Measurements from ENCODE around the gene CCR2.

Gene CCR2

GRCh38 chr3:46354984-46355383 lies 1.1 kb downstream of the CCR2 start:
- DNase-seq (ENCODE audit: low spot score): no peak

DNA sequence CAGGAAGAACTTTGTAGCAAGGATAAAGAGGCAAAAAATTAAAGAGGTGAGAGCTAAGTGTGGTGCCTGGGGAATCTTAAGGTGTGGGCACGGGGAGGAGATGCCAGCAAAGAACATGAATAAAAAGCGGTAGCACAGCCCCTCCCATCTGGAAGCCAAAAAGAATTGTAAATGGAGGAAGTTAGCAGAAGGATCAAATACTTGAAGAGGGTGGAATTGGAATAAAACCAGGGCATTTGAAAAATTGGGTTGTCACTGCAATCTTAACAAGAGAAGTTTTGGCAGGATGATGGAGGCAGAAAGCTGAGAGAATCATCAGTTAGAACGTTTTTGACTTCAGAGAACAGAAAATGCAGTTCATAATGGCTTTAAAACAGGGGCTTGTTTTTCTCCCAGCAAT lies 2.4 kb downstream of the CCR2 start:
- no peak for DNase-seq (ENCODE audit: low spot score)

- DNase-seq (ENCODE audit: low spot score): no peak
Measured at GRCh38 chr3:46356909-46357308, 3.0 kb downstream of the CCR2 start.

DNA sequence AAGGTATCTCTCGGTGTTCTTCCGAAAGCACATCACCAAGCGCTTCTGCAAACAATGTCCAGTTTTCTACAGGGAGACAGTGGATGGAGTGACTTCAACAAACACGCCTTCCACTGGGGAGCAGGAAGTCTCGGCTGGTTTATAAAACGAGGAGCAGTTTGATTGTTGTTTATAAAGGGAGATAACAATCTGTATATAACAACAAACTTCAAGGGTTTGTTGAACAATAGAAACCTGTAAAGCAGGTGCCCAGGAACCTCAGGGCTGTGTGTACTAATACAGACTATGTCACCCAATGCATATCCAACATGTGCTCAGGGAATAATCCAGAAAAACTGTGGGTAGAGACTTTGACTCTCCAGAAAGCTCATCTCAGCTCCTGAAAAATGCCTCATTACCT lies 4.6 kb downstream of the CCR2 start:
- no peak for DNase-seq (ENCODE audit: low spot score)

GRCh38 chr3:46359733-46360493 lies 6.0 kb downstream of the CCR2 start:
- DNase-seq (ENCODE audit: low spot score): no peak

- DNase-seq (ENCODE audit: low spot score): no peak
Measured at GRCh38 chr3:46360907-46361306, 7.0 kb downstream of the CCR2 start.

DNA sequence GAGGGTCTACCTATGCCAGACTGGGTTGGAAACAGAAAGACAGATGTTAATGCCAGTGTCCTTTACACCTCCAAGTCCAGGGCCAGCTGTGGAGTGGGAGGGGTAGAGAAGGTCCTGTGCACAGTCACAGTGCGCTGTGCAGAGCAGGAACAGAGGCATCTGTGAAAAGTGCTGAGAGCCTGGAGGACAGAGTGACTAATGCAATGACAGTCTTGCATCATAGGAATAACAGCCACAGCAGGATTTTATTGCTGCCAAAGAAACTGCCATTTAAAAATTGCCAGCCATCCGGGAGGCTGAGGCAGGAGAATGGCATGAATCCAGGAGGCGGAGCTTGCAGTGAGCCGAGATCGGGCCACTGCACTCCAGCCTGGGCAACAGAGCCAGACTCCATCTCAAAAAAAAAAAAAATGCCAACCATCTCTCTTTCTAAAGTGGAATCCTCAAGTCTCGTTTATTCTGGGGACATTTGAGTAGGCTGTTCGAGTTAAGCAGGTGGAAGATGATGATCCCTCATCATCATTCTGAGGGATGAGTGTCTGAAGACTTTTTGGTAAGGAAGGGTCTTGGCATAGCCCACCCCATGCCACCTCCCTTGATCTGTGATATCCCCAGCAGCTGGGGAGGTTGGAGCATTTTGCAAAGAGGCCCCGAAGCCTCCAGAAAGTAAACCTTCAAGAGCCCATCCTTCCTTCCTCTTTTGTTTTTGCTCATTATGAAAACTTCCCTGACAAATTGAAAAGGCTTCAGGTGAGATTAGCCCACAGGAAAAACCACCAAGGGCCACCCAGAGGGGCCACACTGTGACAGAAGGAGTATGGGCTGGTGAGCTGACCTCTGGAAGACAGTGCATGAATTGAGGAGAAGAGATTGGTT lies 7.7 kb downstream of the CCR2 start:
- DNase-seq (ENCODE audit: low spot score): no peak

DNA sequence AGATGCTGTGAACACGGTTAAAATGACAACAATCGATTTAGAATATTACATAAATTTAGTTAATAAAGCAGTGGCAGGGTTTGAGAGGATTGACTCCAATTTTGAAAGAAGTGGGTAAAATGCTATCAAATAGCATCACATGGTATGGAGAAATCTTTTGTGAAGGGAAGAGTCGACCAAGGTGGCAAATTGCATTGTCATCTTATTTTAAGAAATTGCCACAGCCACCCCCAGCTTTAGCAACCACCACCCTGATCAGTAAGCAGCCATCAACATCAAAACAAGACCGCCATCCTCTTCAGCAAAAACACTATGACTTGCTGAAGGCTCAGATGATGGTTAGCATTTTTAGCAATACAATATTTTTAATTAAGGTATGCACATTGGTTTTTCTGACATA lies 11.1 kb downstream of the CCR2 start:
- no peak for DNase-seq (ENCODE audit: low spot score)

GRCh38 chr3:46365737-46366524 lies 12.0 kb downstream of the CCR2 start:
- DNase-seq (ENCODE audit: low spot score): no peak

DNA sequence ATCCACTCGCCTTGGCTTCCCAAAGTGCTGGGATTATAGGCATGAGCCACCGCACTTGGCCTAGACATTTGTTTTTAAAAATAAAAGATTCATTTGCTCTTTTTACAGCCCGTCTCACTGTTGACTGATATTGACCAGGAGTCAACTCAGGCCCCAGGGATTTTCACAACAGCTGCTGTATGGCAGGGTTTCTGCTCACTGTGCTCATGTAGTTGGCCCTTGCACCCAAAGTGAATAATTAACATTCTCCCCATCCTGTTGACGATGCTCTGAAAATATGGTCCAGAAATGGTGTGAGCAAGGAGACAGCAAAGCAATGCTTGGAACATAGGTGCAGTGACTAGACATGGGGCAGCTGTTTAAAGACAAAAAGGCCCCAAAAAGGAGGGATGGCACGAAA lies 13.9 kb downstream of the CCR2 start:
- DNase-seq (ENCODE audit: low spot score): no peak

GRCh38 chr3:46368569-46368968 lies 14.7 kb downstream of the CCR2 start:
- peak; percentile 39 for DNase-seq (ENCODE audit: low spot score)

GRCh38 chr3:46369151-46369550 lies 15.2 kb downstream of the CCR2 start:
- no peak for DNase-seq (ENCODE audit: low spot score)

- DNase-seq (ENCODE audit: low spot score): no peak
Measured at GRCh38 chr3:46369675-46370132, 15.8 kb downstream of the CCR2 start.

- no peak for DNase-seq (ENCODE audit: low spot score)
Measured at GRCh38 chr3:46370839-46371518, 17.1 kb downstream of the CCR2 start, which contains the start of gene CCR5. Gene CCR5 (plus strand): TSS chr3:46370946. CDS start chr3:46372903, 1,957 bp downstream.

DNA sequence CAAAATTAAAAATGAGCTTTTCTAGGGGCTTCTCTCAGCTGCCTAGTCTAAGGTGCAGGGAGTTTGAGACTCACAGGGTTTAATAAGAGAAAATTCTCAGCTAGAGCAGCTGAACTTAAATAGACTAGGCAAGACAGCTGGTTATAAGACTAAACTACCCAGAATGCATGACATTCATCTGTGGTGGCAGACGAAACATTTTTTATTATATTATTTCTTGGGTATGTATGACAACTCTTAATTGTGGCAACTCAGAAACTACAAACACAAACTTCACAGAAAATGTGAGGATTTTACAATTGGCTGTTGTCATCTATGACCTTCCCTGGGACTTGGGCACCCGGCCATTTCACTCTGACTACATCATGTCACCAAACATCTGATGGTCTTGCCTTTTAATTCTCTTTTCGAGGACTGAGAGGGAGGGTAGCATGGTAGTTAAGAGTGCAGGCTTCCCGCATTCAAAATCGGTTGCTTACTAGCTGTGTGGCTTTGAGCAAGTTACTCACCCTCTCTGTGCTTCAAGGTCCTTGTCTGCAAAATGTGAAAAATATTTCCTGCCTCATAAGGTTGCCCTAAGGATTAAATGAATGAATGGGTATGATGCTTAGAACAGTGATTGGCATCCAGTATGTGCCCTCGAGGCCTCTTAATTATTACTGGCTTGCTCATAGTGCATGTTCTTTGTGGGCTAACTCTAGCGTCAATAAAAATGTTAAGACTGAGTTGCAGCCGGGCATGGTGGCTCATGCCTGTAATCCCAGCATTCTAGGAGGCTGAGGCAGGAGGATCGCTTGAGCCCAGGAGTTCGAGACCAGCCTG lies 17.8 kb downstream of the CCR2 start:
- DNase-seq (ENCODE audit: low spot score): no peak

- DNase-seq (ENCODE audit: low spot score): no peak
Measured at GRCh38 chr3:46372492-46373359, 18.8 kb downstream of the CCR2 start.

DNA sequence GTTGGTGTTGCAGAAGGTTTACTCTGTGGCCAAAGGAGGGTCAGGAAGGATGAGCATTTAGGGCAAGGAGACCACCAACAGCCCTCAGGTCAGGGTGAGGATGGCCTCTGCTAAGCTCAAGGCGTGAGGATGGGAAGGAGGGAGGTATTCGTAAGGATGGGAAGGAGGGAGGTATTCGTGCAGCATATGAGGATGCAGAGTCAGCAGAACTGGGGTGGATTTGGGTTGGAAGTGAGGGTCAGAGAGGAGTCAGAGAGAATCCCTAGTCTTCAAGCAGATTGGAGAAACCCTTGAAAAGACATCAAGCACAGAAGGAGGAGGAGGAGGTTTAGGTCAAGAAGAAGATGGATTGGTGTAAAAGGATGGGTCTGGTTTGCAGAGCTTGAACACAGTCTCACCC lies 20.8 kb downstream of the CCR2 start:
- no peak for DNase-seq (ENCODE audit: low spot score)

DNA sequence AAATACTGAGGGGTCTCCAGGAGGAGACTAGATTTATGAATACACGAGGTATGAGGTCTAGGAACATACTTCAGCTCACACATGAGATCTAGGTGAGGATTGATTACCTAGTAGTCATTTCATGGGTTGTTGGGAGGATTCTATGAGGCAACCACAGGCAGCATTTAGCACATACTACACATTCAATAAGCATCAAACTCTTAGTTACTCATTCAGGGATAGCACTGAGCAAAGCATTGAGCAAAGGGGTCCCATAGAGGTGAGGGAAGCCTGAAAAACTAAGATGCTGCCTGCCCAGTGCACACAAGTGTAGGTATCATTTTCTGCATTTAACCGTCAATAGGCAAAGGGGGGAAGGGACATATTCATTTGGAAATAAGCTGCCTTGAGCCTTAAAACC lies 21.3 kb downstream of the CCR2 start:
- DNase-seq (ENCODE audit: low spot score): no peak

DNA sequence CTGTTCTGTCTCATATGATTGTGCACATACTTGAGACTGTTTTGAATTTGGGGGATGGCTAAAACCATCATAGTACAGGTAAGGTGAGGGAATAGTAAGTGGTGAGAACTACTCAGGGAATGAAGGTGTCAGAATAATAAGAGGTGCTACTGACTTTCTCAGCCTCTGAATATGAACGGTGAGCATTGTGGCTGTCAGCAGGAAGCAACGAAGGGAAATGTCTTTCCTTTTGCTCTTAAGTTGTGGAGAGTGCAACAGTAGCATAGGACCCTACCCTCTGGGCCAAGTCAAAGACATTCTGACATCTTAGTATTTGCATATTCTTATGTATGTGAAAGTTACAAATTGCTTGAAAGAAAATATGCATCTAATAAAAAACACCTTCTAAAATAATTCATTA lies 21.9 kb downstream of the CCR2 start:
- DNase-seq (ENCODE audit: low spot score): no peak

- DNase-seq (ENCODE audit: low spot score): peak; percentile 69
Measured at GRCh38 chr3:46378426-46378942, 24.6 kb downstream of the CCR2 start.

Measured in D341Med (cell line).